LNCAP (cell line): Measurements from ENCODE around the gene TYK2.

Experiments used
- CTCF ChIP-seq: fragments of 450-650 bp; IDR thresholded peaks from 2 replicates; pipeline ENCODE4 v1.5.1; 2017; ENCODE audit warnings: mild to moderate bottlenecking

The TYK2 gene

GRCh38 chr19:10380313-10381102 lies at the start of gene TYK2:
TYK2 (minus strand) TSS chr19:10380572; CDS start chr19:10378406, 2,166 bp downstream.
- no peak for TF ChIP-seq CTCF

GRCh38 chr19:10428996-10429381 lies 48.6 kb upstream of the TYK2 start:
- no peak for TF ChIP-seq CTCF

GRCh38 chr19:10427169-10427568 lies 46.8 kb upstream of the TYK2 start:
- no peak for TF ChIP-seq CTCF

- peak; percentile 97 for TF ChIP-seq CTCF
These were observed 43.8 kb upstream of the TYK2 start for GRCh38 chr19:10424011-10424637.

GRCh38 chr19:10422846-10423245 lies 42.5 kb upstream of the TYK2 start:
- TF ChIP-seq CTCF, result no peak

- no peak for TF ChIP-seq CTCF
These were observed 41.7 kb upstream of the TYK2 start for GRCh38 chr19:10422046-10422461.

- 0 out of 2 replicates have a peak, but pooled peaks have one; percentile 15 for TF ChIP-seq CTCF
These were observed 41.1 kb upstream of the TYK2 start for GRCh38 chr19:10421240-10422045.
